HCEC 1CT (cell line): ENCODE data around the gene KLHL33.
"Not testable (repeated sequence)": the region's sequence is repeated elsewhere in the genome, so short reads cannot be mapped to it uniquely, and the experiment has no call there.

Experiments used
- DNase-seq: peaks from one replicate; pipeline ENCODE4 v3.0.0-alpha.2; 2017

KLHL33 gene

DNA sequence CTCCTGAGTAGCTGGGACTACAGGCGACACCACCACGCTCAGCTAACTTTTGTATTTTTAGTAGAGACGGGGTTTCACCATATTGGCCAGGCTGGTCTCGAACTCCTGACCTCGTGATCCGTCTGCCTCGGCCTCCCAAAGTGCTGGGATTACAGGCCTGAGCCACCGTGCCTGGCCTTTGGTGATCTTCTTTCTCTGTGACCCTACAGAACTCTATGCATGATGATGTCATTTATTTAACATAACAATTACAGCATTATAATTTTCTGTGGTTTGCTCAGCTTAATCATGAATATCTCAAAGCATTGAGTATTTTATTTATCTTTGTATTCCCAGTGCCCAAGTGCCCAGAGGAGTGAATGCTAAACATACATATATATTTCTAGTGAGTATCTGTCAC, 16.9 kb upstream of the KLHL33 start:
- DNase-seq = not testable (repeated sequence)

DNA sequence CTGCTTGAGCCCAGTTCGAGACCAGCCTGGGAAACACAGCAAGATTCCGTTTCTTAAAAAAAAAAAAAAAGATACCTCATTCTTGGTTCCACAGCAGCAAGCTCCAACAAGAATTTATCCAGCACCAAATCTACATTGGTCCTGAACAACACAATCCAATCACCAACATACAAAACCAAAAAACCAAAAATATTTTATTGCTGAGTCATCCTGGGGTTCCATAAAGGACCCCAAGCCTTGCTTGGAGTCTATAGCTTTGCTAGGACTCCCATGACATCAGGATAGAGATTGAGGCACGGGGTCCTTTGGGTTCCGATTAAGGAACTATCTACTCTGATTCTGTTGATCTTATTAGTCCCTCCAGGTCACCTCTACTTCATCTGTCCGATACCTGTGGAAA, 10.9 kb upstream of the KLHL33 start:
- DNase-seq = no peak

DNA sequence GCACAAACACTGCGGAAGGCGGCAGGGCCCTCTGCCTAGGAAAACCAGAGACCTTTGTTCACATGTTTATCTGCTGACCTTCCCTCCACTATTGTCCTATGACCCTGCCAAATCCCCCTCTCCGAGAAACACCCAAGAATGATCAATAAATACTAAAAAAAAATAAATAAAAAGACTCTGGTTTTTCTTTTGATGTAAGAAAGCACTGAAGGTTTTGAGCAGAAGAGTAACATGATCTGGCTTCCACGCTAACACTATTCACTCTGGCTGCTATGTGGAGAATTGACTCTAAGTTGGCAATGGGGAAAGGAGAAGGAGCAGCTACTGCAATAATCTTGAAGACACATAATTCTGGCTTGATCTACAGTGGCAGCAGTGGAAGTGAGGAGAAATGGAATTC, 7.7 kb upstream of the KLHL33 start:
- DNase-seq = not testable (repeated sequence)

DNA sequence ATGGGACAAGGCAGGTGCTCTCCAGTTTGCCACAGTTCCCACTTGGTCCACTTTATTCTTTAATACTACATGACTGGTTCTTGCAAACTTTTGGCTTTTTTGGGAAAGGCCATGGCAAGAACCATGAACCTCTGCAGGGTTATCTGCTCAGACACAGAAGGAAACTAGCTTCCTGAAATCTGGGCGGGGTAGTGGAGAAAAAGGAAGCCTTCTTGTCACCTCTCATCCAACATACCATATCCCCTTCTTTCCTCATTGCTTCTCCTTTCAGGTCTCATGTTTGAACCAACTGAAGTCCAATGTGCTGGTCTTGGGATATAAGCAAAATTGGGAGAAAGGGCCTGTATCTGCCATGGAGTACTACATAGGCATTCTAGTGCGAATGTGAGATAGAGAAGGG, 5.5 kb upstream of the KLHL33 start:
- DNase-seq = no peak

DNA sequence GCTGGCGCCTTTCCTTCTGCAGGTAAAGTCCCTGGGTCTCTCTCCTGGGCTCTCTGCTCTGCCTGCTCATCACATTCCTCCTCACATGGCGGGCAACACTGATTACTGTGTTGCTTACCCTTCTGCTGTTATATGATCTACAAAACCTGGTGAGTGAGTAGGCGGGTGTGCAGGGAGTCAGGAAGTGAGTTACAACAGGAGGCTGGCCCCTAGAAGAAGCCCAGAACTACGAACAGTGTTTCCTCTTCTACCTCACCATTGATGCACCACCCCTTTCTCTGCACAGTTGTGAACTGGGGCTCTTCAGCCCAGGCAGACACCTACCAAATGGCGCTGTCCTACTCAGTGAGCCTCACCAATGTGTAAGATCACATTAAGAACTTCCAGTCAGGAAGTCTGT, 4.9 kb upstream of the KLHL33 start:
- no peak for DNase-seq

DNA sequence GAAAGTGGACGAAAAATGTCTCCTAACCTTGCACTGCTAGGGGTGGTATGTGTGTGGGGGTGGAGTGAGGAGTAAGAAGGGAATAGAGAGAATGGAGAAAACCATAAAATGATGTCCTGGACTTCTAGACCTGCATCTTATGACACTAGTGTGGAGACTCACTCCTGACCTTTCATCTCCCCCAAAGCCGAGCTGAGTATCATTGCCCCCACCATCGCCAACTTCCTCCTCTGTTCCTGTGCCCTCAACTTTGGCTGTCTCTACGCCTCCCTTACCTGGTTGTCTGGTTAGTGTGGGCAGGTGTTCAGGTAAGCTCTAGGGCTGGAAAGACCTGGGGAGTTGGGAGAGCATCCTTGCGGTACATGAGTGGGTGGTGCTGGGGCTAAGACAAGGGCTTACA, 4.5 kb upstream of the KLHL33 start:
- DNase-seq = no peak

DNA sequence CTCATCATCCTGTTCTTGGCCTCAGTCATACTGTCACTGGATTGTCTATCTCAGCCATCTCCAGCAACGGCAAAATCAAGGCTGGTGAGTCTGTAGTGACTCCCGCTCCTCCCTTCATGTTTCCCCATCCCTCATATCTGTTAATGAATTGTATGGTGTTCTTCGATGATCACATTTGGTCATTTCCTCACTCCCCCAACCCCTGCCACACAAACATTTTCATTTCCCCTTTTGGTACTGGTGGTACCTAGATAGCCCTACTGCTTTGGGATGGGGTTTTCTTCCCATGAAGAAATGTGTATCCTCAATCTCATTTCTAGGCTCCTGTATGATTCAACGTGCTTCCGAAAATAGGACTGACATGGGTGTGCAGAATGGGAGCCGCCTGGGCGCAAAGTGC, 2.7 kb upstream of the KLHL33 start:
- DNase-seq = no peak

DNA sequence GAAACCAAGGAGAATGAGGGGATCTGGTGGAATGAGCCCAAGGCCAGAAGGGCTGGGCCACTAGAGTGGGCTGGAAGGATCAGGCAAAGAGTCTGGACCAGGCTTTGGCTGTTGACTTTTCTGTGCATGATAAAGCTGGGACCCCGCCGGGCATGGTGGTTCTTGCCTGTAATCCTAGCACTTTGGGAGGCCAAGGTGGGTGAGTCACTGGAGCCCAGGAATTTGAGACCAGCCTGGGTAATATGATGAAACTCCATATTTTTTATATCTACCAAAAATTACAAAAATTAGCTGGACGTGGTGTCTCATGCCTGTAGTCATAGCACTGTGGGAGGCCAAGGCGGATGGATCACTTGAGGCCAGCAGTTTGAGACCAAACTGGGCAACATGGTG, 393 bp upstream of the KLHL33 start:
- peak; percentile 82 for DNase-seq

DNA sequence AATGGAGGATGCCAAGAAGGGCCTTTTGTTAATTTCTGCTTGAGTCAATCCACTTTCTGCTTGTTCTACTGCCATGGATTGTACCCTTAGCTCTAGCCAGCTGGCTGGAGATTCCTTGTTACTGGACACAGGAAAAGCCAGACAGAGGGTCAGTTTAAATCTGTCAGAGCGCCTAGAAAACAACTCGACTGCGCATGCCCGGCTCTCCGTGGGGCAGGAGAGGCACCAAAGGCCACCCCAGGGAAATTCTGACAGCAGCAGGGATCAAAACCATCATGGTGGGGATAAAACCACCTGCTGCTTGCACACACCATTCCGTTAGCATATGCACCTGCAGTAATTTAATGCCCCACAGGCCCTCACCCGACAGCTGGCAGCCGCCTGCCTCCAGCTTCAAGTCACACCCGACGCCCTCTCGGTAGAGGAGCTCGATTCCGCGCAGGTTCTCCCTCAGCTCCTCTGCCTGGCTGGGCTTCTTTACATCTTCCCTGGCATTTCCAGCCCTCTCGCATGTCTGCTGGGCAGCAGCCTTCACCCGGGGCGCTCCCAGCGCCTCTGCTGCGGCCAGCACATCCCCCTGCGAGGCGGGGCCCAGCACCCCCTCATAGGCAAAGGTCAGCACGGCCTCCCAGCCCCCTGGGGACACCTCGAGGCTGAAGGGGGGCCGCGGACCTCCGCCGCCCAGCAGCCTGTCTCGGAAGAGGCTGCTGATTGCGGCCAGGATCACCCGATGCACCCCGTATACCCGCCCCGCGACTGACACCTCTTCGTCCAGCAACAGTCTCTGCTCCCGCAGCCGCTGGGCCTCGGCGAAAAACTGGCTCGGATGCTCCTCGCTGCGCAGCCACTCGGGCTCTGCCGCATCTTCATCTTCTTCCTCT, 1.0 kb downstream of the KLHL33 start:
- DNase-seq = peak; percentile 7

DNA sequence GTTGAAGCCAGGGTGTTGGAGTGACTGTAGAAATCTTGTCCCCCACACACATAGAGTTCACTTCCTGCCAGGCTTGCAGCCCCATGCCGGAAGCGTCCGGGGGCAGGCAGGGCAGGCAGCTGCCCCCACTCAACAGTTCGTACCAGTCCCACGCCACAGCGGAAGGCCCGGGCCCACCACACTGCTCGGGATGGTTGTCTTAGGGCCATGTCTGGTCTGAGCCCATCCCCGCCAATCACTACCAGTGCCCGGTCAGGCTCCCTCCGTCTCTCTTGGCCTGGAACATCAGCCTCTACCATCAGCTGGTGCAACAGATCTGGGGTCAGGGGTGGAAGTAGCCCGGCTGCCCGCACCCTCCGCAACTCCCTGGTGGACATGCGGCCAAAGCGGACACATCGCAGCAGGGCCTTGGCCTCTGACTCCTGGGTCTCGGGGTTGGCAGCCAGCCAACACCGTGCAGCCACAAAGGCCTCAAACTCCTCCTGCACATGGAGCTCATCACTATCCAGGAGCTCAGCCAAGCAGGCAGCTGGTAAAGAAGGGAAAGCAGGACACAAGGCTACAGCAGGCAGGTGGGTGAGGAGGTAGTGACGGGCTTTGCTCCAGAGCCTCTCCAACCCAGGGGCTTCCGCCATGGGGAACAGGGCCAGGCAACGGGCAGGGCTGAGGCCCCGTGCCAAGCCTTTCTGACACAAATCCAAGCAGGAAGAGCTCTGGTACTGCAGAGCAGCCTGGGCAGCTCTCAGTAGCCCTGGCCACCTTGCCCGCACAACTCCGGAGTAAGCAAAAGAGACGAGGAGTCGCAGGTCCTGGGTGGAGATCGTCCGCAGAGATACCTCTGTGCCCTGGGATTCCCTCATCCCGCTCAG, 5.9 kb downstream of the KLHL33 start:
- DNase-seq = no peak

DNA sequence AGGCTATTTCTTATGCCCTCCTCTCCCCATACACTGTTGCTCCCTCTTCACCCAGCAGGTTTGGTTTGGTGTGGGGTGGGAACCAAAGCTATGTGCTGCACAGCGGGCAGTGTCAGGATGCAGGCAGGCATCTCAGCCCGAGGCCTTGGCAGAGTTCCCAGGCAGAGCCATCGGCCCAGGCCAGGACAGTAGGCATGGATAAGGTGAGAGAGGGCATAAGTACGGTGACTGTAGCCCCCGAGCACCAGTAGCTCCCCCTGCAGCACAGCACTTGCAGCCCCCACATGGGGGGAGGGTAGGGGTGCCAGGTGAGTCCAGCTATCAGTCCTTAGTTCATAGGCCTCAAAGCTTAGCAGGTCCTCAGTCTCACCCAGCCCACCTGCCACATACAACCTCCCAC, 7.2 kb downstream of the KLHL33 start:
- no peak for DNase-seq

DNA sequence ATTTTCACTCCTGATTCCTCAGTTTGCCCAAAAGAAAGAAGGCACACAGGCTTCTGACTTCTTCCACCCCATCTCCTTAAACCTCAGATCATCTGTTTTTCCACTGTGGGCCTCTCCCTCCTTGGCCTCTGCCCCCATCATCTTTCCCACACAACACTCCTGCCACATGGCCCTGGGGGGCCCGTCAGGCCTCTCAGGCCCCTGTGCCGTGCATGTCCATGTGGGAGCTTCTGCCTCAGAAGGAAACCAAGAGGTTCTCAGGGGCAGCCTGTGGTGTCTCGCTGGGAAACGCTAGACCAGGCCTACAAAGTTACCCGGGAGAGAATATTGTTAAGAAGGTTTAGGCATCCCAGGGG, 8.0 kb downstream of the KLHL33 start:
- DNase-seq = no peak

DNA sequence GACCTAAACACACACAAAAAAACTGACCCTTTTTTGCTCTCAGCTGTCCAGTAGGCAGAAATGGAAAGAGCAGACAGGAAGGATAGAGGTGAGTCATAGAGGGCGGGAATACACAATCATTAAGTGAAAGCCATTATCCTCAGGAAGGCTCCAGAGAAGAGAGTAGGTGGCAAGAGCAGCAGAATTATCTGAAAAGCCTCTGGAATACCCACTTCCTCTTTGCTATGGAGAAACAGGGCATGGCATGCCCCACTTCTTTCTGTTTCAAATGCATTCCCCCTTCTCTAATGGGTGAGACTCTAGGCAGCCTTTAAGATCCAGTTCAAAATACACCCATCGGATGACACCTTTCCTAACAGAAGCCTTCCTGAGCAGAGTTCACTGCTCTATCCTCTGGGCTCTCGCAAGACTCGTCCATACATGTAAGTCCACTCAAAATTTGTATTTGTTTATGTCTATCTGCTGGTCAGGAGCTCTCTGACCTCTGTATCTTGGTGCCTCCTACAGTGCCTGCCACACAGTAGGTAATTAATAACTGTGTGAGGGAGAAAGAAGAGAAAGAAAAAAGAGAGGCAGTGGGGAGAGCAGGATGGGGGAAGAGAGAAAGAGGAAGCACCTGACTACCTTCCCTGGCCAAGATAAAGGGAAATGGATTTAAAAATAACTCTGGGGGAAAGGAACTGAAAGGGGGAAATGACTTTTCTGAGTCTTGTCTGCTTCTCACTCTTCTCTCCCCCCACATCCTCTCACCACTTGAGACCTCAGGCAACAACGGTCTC, 8.5 kb downstream of the KLHL33 start:
- peak; percentile 66 for DNase-seq

DNA sequence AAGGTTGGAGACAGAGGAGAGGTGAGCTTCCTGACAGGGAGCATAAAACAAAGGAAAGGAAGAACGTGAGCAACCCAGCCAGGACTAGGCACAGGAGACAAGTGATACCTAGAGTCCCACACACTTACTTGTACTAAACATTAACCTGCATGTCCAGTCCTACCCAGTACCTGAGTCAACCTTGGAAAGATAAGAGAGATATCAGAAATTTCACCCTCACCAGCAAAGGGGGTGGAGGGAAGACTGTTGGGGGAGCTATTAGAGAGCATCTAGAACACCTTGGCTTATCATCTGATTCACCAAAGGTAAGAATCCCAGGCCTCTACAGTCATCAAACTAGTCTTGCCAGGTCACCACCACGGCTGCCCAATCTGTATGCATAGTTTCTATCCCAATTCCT, 11.1 kb downstream of the KLHL33 start:
- DNase-seq = no peak

DNA sequence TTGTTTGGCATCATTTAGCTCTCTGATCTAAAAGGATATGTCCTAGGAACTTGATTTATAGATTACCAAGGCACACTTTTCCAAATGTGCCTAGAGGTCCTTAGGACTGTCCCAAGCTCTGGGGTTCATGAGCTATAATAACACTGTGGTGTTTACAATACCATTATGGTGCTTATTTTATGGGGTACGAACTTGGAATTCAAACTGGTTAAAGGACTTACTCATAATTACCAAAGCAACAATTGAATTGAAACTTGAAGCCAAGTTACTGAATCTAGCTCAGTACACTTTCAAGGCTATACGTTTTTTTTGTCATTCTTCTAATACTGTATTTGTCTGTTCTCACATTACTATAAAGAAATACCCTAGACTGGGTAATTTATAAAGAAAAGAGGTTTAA, 13.1 kb downstream of the KLHL33 start:
- no peak for DNase-seq

DNA sequence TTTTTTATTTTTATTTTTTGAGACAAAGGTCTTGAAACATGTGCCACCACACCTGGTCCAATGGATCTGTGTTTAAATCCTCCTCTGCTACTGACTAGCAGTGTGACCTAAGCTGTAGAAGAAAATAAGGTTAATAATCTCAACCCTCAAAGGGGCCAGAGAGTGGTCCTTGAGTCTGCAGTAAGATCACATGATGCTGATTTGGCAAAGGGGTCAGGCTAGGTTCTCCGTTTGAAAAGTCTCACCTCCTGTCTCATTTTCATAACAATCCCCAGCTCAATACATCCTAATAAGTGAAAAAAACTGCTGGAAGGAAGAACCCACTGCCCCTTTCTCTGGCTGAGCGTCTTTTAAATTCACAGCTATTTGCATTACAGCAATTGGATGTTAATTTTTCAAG, 14.7 kb downstream of the KLHL33 start:
- DNase-seq = no peak

DNA sequence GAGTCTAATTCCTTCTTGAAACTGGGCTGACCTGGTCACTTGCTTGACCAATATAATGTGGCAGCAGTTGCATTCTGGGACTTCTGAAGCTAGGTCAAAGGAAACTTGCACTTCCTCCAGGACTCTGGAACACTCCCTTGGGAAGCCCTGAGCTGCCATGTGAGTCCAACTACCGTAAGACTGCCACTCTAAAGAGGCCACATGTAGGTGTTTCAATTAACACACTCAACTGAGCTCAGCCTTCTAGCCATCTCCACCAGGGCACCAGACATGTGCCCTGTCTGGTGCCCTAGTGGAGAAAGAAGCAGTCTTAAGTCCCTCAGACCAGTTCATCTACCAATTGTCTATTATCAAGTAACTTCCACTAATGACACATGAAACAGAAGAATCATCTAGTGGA, 16.5 kb downstream of the KLHL33 start:
- no peak for DNase-seq

DNA sequence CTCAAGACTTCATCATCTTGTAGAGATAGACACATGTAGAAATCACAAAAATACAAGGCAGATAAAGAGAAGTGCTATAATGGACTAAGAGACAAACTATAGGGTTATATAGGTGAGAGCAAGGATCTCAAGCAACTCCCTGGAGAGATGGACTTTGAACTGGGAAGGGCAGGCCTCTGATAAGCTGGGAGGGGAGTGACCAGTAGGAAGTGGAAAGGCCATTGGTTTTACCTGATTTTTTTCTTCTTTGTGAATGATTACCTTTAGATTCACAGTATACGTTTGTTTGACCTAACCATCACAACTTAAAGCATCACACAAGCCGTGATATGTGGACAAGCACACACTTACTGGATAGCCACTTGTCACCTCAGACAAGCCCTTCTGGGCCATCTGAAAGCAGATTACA, 17.5 kb downstream of the KLHL33 start:
- no peak for DNase-seq

DNA sequence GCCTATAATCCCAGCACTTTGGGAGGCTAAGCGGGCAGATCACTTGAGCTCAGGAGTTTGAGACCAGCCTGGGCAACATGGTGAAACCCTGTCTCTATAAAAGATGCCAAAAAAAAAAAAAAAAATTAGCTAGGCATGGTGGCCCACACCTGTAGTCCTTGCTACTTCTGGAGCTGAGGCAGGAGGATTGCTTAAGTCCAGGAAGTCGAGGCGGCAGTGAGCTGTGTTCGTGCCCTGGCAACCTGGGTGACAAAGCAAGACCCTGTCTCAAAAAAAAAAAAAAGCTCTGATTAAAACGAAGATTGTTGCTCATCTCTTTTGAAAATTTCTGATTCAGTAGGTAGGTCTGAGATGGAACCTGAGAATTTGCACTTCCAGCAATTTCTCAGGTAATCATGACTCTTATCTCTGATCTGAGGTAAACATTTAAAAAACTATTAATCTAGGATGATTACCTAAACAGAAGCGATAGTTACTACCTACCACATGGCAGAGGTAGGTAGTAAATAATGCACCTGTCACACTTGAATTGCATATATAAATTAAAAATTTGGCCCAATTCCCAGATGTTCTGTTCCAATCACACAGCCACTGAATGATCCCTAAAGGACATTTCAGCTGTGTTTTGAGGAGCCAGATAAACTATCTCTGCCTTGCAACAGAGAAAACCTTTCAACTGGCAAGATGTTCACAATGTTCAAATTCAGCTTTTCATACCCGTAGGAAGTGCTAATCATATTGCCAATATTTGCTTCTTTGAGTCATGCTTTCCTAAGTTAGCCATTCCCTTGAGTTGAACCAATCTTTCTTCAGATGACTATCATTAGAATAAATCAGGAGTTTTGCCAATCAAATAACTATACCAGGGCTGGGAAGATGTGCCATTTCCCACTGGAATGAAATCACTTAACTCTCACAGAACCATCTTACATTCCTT, 18.4 kb downstream of the KLHL33 start:
- no peak for DNase-seq

DNA sequence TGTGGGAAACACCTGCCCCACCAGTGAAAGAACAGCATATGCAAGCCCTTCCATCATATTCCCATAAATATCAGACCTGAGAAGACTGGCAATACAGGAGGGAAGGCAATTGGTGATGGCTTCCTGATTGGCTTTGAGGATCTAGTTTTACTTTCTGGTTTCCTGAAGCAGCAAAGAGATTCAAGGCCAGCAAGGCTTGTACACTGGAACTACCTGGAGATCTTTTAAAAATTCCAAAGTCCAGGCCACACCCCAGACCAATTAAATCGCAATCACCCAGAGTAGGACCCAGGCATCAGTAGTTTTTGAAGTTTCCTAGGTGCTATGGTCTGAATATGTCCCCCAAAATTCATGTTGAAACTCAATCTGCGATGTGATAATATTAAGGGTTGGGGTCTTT, 19.7 kb downstream of the KLHL33 start:
- DNase-seq = no peak

DNA sequence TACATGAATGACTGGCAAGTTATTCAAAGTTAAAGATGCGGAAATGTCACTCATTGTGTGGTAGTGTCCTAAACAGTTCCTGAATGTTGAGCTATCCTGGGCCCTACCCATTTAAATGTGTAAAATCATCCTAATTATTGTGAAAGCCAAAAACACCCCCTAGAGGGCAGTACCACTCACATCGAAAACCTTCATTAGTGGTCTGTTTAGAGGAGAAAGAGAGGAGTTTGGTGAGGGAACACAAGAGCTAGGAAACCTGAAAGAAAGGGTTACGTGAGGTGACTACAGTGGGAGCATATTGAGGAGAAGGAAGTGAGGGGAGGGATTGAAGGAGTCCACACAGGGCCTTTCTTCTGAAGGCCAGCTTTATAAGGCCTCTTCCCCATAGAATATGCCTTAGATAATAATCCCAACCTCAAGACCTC, 20.2 kb downstream of the KLHL33 start:
- DNase-seq = peak; percentile 65

DNA sequence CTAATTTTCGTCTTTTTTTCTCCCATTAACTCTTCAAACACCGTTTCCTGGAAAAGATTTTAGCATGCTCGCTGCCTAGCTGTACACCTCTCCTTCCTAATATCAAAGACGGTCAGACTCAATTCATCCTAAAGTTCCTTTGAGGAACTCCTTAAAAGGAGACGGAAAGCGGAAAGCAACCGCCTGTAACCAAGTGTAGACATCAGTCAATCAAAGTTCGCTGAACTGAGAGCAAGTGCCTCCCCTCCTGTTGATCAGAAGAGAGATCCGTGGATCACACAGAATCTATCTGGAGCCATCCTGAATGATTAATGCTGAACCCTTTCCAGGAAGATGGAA, 22.3 kb downstream of the KLHL33 start:
- peak; percentile 32 for DNase-seq
